Calu3 (cell line): ENCODE data around the gene APH1A. TPM values are rescaled to one million over a fixed set of nuclear protein-coding genes. Genes with fewer than 3 reads are reported as not detected.
"Not testable (repeated sequence)": the region's sequence is repeated elsewhere in the genome, so short reads cannot be mapped to it uniquely, and the experiment has no call there.

Experiments used
- Bru-seq: library from RNA; stranded (reverse); fragments of 400-500 nt; gene quantifications from one replicate; lab custom pipeline; 2021; lab: Mats Ljungman, UMichigan
- BruChase-seq, 2 experiments: library from RNA; stranded (reverse); fragments of 400-500 nt; gene quantifications; one replicate each; lab custom pipeline; 2021; lab: Mats Ljungman, UMichigan
- BruUV-seq: library from RNA; stranded (reverse); fragments of 400-500 nt; replicated peaks from 2 replicates; lab custom pipeline; 2021; lab: Mats Ljungman, UMichigan
- CTCF ChIA-PET: fragments of 300-600 bp; sonication (Branson Sonifier 250); formaldehyde crosslinking; loops from one replicate; lab custom pipeline; 2022; ENCODE audit warnings: antibody characterized with exemption; lab: Charles Lee
- DNase-seq: peaks from one replicate; pipeline ENCODE4 v3.0.0; 2022
- H3K27ac Mint-ChIP-seq: one replicate; pipeline ENCODE4 v1.8.0; 2022; ENCODE audit warnings: mixed read lengths; ENCODE audit not compliant: unreplicated experiment
- H3K27me3 Mint-ChIP-seq: one replicate; pipeline ENCODE4 v1.8.0; 2022; ENCODE audit warnings: mixed read lengths; ENCODE audit not compliant: unreplicated experiment
- H3K36me3 Mint-ChIP-seq: one replicate; pipeline ENCODE4 v1.8.0; 2022; ENCODE audit warnings: mild to moderate bottlenecking, moderate library complexity, mixed read lengths; ENCODE audit not compliant: insufficient read depth, unreplicated experiment
- H3K4me1 Mint-ChIP-seq: one replicate; pipeline ENCODE4 v1.8.0; 2022; ENCODE audit warnings: mild to moderate bottlenecking, low read depth, mixed read lengths; ENCODE audit not compliant: unreplicated experiment
- H3K4me3 Mint-ChIP-seq: one replicate; pipeline ENCODE4 v1.8.0; 2022; ENCODE audit warnings: mild to moderate bottlenecking, low read depth, moderate library complexity, mixed read lengths; ENCODE audit not compliant: unreplicated experiment
- H3K9me3 Mint-ChIP-seq: one replicate; pipeline ENCODE4 v1.8.0; 2022; ENCODE audit warnings: low read depth, mixed read lengths; ENCODE audit not compliant: unreplicated experiment
- CTCF ChIP-seq: fragments of 200-600 bp; IDR thresholded peaks from one replicate; pipeline ENCODE4 v1.8.0; 2022; ENCODE audit warnings: antibody characterized with exemption; ENCODE audit not compliant: unreplicated experiment
- intact Hi-C: fragments of 100-400 bp; cut with micrococcal nuclease; formaldehyde crosslinking; loops from one replicate; pipeline ENCODE4 v1.10.0; 2022; ENCODE audit not compliant: unreplicated experiment
- long read RNA-seq: library from polyadenylated mRNA; stranded (forward); transcript quantifications from one replicate; pipeline ENCODE4 v2.0.0, GENCODE V29; 2022
- total RNA-seq: library from RNA; stranded (reverse); gene quantifications from 2 replicates; pipeline ENCODE4 v1.2.3, GENCODE V29; 2022

Gene APH1A
- 195 TPM in 2 replicates for total RNA-seq
- Bru-seq, nascent RNA: percentile 91 among the genes with signal in this experiment
- percentile 99 among the genes with signal in this experiment for BruChase-seq, experiment 1, labeled RNA remaining after a 6-hour chase
- BruChase-seq, experiment 2, labeled RNA remaining after a 2-hour chase: percentile 98 among the genes with signal in this experiment
- long read RNA-seq, transcript APH1A-202 (6 exons, 2,353 nt): major isoform, 20 of 104 reads
- long read RNA-seq, transcript APH1A-203 (7 exons, 1,713 nt): minor isoform, 11 of 104 reads
- long read RNA-seq, partial matches to known transcripts: 16 of 104 reads
- long read RNA-seq, other reads (novel, unspliced or antisense): 53 of 104 reads

DNA sequence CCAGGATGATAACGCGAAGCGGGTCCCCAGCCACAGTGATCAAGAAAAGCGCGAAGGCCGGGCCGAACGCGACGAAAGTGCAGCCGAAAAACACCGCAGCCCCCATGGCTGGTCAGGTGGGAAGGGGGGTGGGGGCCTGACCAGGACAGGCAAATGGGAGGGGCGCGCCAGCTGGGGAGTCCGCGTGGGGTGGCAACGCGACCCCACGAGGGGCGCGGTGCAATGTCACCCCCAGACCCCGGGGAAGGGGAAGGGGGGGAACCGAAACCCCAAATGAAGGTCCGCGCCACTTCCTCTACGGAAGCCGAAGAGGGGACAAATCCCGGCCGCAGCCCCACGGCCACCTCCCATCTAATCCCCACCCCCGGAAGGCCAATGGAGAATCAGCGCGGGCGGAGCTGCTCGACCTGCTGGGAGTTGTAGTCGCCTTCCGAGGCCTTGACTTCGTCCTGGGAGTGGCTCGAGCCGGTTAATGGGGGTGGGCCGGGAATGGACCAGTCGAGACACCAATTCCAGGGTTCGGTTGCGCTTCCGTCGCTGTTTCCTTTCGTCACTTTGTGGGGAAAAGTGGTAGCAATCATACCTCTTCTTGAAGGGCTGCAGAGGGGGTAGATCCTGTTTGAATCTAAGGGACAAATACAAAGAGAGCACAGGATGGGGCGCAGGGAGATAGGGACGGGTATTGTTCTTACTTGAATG lies at the start of gene APH1A:
Gene APH1A, minus strand, starts transcription at position 312 of the 699 bp plus-strand sequence. Its CDS starts 206 bp downstream, at position 106.
- Mint-ChIP-seq H3K4me3 (peak within 1 kb of the TSS; percentile 76), H3K36me3 (peaks cover 27% of the 10 kb centered on the region), H3K27ac (peak within 1 kb of the TSS; percentile 65), H3K27me3 (no peaks in the 10 kb centered on the region), H3K9me3 (no peaks in the 10 kb centered on the region), H3K4me1 (peaks cover 27% of the 10 kb centered on the region)
- no peak for TF ChIP-seq CTCF
- intact Hi-C loops: no loop called here
- no TSS peak for BruUV-seq
- CTCF ChIA-PET: interaction anchor here (0.6 to 1.2 kb wide), 5 partner anchors 8 to 18 kb away, joined by 3 to 6 read pairs (median 3); no protein-coding TSS in a partner anchor
- peak; percentile 97 for DNase-seq

GRCh38 chr1:150314691-150315090 lies 45.9 kb upstream of the APH1A start:
- H3K27ac Mint-ChIP-seq, H3K27me3 Mint-ChIP-seq, H3K9me3 Mint-ChIP-seq, H3K36me3 Mint-ChIP-seq, intact Hi-C loops, BruUV-seq, H3K4me1 Mint-ChIP-seq, H3K4me3 Mint-ChIP-seq, DNase-seq: not testable (repeated sequence)
- CTCF ChIA-PET: interaction anchor here (0.7 kb wide), 1 partner anchor 659 kb away, joined by 3 read pairs; no protein-coding TSS in a partner anchor

GRCh38 chr1:150311762-150312161 lies 42.9 kb upstream of the APH1A start:
- CTCF ChIA-PET: no interaction called here

GRCh38 chr1:150309758-150310508 lies 41.1 kb upstream of the APH1A start:
- intact Hi-C loops: no loop called here
- no peaks in the 10 kb centered on the region for H3K4me1 Mint-ChIP-seq
- no peaks in the 10 kb centered on the region for H3K27me3 Mint-ChIP-seq
- H3K9me3 Mint-ChIP-seq: no peaks in the 10 kb centered on the region
- no peak for TF ChIP-seq CTCF
- no peak overlapping the region for H3K27ac Mint-ChIP-seq
- DNase-seq: no peak
- H3K4me3 Mint-ChIP-seq: no peak overlapping the region
- H3K36me3 Mint-ChIP-seq: peaks cover 36% of the 10 kb centered on the region
- TSS peak; percentile 17 for BruUV-seq
- CTCF ChIA-PET: no interaction called here

More at GRCh38 chr1:150311762-150312161, 42.9 kb upstream of the APH1A start:
- H3K36me3 Mint-ChIP-seq: peaks cover 20% of the 10 kb centered on the region
- no peak for TF ChIP-seq CTCF
- no peaks in the 10 kb centered on the region for H3K4me1 Mint-ChIP-seq
- no TSS peak for BruUV-seq
- no peaks in the 10 kb centered on the region for H3K9me3 Mint-ChIP-seq
- no peak overlapping the region for H3K4me3 Mint-ChIP-seq
- no peak for DNase-seq
- no peak overlapping the region for H3K27ac Mint-ChIP-seq
- no peaks in the 10 kb centered on the region for H3K27me3 Mint-ChIP-seq
- intact Hi-C loops: no loop called here

GRCh38 chr1:150308585-150308984 lies 39.8 kb upstream of the APH1A start:
- H3K4me3 Mint-ChIP-seq, intact Hi-C loops, DNase-seq, H3K4me1 Mint-ChIP-seq, CTCF ChIA-PET, BruUV-seq, H3K9me3 Mint-ChIP-seq, H3K27me3 Mint-ChIP-seq: not testable (repeated sequence)
- H3K36me3 Mint-ChIP-seq: peaks cover 45% of the 10 kb centered on the region
- H3K27ac Mint-ChIP-seq: peak overlapping the region; percentile 31
